A673 (cell line): Measurements from ENCODE around the gene SUPT5H. TPM values are rescaled to one million over a fixed set of nuclear protein-coding genes. Genes with fewer than 3 reads are reported as not detected.

Experiments
- BruUV-seq: library from RNA; stranded (reverse); fragments of 400-500 nt; replicated peaks from 2 replicates; lab custom pipeline; 2021; lab: Mats Ljungman, UMichigan
- CTCF ChIA-PET: fragments of 300-600 bp; sonication (Branson Sonifier 250); formaldehyde crosslinking; loops from one replicate; lab custom pipeline; 2022; ENCODE audit warnings: antibody characterized with exemption; lab: Charles Lee
- POLR2A ChIA-PET: fragments of 300-600 bp; sonication (Branson Sonifier 250); formaldehyde crosslinking; loops from one replicate; lab custom pipeline; 2022; ENCODE audit warnings: antibody characterized with exemption; ENCODE audit not compliant: low non-redundant PET; lab: Charles Lee
- DNase-seq: peaks from one replicate; pipeline ENCODE4 v3.0.0-alpha.2; 2015; ENCODE audit warnings: low spot score
- H3K27ac ChIP-seq: fragments of 200-600 bp; sonication (generic); 2 replicates; pipeline ENCODE4 v1.5.1; 2016; ENCODE audit warnings: mixed run types, low read depth, mild to moderate bottlenecking, mixed read lengths, antibody characterized with exemption, low read length; ENCODE audit not compliant: poor library complexity, severe bottlenecking
- H3K27me3 ChIP-seq: fragments of 200-600 bp; sonication (generic); replicated peaks from 2 replicates; pipeline ENCODE4 v1.6.1; 2017; ENCODE audit warnings: mixed run types, low read depth, mild to moderate bottlenecking, mixed read lengths, antibody characterized with exemption, low read length; ENCODE audit not compliant: insufficient read depth, poor library complexity
- H3K36me3 ChIP-seq: fragments of 200-600 bp; sonication (generic); 2 replicates; pipeline ENCODE4 v1.6.1; 2016; ENCODE audit warnings: mixed run types, mild to moderate bottlenecking, mixed read lengths, antibody characterized with exemption, low read length; ENCODE audit not compliant: insufficient read depth, poor library complexity, severe bottlenecking
- H3K4me1 ChIP-seq: fragments of 200-600 bp; sonication (generic); 2 replicates; pipeline ENCODE4 v1.6.1; 2017; ENCODE audit warnings: mixed run types, mild to moderate bottlenecking, mixed read lengths, antibody characterized with exemption, low read length; ENCODE audit not compliant: insufficient read depth, poor library complexity, severe bottlenecking
- H3K4me3 ChIP-seq: fragments of 200-600 bp; sonication (generic); 2 replicates; pipeline ENCODE4 v1.5.1; 2016; ENCODE audit warnings: low read depth, mixed run types, mild to moderate bottlenecking, mixed read lengths, low read length; ENCODE audit not compliant: poor library complexity, severe bottlenecking
- H3K9me3 ChIP-seq: fragments of 200-600 bp; sonication (generic); 2 replicates; pipeline ENCODE4 v1.6.1; 2016; ENCODE audit warnings: mixed run types, low read depth, mild to moderate bottlenecking, mixed read lengths, antibody characterized with exemption, low read length; ENCODE audit not compliant: poor library complexity, severe bottlenecking
- EZH2 ChIP-seq: fragments of 200-600 bp; sonication (generic); IDR thresholded peaks from 2 replicates; pipeline ENCODE4 v1.6.1; 2017; ENCODE audit warnings: borderline replicate concordance, low read depth, mild to moderate bottlenecking, mixed read lengths, antibody characterized with exemption, low read length; ENCODE audit not compliant: poor library complexity, severe bottlenecking
- intact Hi-C: fragments of 100-400 bp; cut with micrococcal nuclease; formaldehyde crosslinking; loops from one replicate; pipeline ENCODE4 v1.10.0; 2022; ENCODE audit not compliant: unreplicated experiment
- total RNA-seq: library from RNA; stranded (reverse); gene quantifications from 2 replicates; pipeline ENCODE4 v1.2.3, GENCODE V29; 2021
- TF ChIP-seq, protein P1 (sequence below): fragments of 300-800, 200-600 bp; sonication (generic); conservative IDR thresholded peaks from 2 replicates; pipeline ENCODE4 v1.5.1; 2017; ENCODE audit warnings: low read depth, mild to moderate bottlenecking, antibody characterized with exemption, low read length, moderate library complexity, mixed read lengths

Gene SUPT5H
- total RNA-seq, 1 experiment from 2014 or later, result 169 TPM

DNA sequence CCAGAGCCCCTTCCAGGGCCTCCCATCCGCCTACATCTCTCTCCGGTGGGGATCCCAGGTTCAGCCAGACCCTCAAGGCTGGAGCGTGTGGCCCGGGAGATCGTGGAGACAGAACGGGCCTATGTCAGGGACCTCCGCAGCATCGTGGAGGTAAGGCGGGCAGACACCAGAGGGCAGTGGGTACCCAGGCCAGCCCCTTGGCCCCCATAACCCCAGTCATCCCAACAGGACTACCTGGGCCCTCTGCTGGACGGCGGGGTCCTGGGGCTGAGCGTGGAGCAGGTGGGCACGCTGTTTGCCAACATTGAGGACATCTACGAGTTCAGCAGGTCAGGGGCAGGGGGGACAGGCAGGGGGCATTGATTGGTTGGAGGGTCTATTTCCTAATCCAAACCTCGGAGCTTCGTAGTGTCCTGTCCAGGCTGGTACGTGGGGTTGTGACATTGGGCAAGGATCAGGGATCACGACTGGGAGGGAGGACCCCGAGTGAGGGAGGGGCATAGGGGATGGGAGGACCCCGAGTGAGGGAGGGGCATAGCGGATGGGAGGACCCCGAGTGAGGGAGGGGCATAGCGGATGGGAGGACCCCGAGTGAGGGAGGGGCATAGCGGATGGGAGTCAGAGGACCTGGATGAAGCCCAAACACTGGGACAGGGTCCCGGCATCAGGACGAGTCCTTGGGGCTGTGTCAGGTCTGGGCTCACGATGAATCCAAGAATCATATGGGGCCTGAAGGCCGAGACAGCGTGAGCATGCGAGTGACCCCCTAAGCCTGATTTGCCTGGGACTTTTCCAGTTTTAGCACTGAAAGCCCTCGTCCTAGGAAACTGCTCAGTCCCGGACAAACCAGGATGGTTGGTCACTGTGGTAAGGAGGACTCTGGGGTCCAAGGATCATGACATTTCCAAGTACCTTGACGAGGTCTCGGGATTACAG, 30.0 kb upstream of the SUPT5H start:
- TF ChIP-seq, protein P1, sequence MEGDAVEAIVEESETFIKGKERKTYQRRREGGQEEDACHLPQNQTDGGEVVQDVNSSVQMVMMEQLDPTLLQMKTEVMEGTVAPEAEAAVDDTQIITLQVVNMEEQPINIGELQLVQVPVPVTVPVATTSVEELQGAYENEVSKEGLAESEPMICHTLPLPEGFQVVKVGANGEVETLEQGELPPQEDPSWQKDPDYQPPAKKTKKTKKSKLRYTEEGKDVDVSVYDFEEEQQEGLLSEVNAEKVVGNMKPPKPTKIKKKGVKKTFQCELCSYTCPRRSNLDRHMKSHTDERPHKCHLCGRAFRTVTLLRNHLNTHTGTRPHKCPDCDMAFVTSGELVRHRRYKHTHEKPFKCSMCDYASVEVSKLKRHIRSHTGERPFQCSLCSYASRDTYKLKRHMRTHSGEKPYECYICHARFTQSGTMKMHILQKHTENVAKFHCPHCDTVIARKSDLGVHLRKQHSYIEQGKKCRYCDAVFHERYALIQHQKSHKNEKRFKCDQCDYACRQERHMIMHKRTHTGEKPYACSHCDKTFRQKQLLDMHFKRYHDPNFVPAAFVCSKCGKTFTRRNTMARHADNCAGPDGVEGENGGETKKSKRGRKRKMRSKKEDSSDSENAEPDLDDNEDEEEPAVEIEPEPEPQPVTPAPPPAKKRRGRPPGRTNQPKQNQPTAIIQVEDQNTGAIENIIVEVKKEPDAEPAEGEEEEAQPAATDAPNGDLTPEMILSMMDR, result no peak
- TF ChIP-seq EZH2, result no peak
- Histone ChIP-seq H3K4me1 (peaks cover 28% of the 10 kb centered on the region), H3K4me3 (peak overlapping the region; percentile 100), H3K27me3 (no peaks in the 10 kb centered on the region), H3K36me3 (peaks cover 37% of the 10 kb centered on the region), H3K27ac (peak overlapping the region; percentile 54), H3K9me3 (no peaks in the 10 kb centered on the region)
- ChIA-PET POLR2A (no interaction called here), CTCF (interaction anchor here (1.5 kb wide), 1 partner anchor 20 kb away, joined by 3 read pairs; the partner anchor contains the start of gene RPS16)
- no TSS peak for BruUV-seq
- intact Hi-C loops, result no loop called here
- DNase-seq, result no peak

DNA sequence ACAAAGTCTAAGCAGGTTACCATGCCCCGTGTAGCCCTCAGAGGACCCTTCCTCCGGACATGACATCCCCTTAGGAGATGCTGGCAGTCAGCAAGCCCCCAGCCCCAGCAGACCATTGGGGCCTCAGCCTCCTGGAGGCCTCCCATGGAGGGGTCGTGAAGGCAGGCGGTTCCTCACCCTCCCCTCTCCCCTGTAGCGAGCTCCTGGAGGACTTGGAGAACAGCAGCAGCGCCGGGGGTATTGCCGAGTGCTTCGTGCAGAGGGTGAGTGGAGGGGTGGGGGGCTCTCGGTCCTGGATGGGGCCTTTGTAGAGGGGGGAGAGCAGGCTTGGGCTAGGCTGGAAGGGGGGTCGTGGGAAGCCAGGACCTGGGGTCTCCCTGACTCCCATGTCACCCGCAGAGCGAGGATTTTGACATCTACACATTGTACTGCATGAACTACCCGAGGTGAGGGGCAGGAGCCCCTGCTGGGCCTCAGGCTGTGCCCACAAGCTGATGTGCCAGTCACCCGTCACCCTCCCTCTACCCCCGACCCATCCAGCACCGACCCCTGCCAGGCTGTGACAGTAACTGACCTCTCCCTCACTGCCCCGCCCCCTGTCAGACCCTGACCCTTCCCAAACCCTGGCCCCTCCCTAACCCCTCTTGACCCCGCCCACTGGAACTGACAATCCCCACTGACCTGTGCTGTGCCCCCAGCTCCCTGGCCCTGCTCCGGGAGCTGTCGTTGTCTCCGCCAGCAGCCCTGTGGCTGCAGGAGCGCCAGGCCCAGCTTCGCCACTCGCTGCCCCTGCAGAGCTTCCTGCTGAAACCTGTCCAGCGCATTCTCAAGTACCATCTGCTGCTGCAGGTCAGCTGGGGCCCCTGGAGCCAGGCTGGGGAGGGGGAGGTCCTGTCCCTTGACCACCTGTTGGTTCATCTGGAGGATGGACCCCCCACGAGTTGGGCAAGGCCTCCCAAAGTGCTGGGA, 28.9 kb upstream of the SUPT5H start:
- TF ChIP-seq, protein P1, result no peak
- no peak for TF ChIP-seq EZH2
- DNase-seq, result no peak
- H3K9me3 ChIP-seq, result no peaks in the 10 kb centered on the region
- H3K36me3 ChIP-seq, result peaks cover 40% of the 10 kb centered on the region
- no TSS peak for BruUV-seq
- no peak overlapping the region for H3K4me3 ChIP-seq
- H3K27ac ChIP-seq, result no peak overlapping the region
- intact Hi-C loops, result no loop called here
- POLR2A ChIA-PET, result no interaction called here
- H3K27me3 ChIP-seq, result no peaks in the 10 kb centered on the region
- CTCF ChIA-PET, result no interaction called here
- peaks cover 17% of the 10 kb centered on the region for H3K4me1 ChIP-seq

DNA sequence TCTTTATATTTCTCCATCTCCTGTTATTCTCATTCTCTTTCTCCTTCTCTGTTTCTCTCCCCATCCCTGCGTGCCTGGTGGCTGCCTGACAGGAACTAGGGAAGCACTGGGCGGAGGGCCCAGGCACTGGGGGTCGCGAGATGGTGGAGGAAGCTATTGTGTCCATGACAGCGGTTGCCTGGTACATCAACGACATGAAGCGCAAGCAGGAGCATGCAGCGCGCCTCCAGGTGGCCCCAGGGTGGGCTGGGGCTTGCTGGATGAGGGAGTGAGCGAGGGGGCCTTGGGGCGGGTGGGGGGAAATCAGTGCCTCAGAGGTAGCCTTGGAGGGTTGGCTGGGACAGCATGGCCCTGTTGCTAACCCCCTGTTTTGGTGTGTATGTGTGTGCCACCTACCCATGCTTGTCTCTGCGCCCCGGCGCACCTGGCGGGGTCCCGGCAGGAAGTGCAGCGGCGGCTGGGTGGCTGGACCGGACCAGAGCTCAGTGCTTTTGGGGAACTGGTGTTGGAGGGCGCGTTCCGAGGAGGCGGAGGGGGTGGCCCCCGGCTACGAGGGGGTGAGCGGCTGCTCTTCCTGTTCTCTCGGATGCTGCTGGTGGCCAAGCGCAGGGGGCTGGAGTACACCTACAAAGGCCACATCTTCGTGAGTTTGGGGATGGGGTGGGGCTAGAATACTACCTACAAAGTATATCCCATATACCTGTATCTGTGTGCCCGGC, 27.8 kb upstream of the SUPT5H start:
- peaks cover 15% of the 10 kb centered on the region for H3K4me1 ChIP-seq
- no peak for DNase-seq
- H3K9me3 ChIP-seq, result no peaks in the 10 kb centered on the region
- H3K27me3 ChIP-seq, result no peaks in the 10 kb centered on the region
- H3K36me3 ChIP-seq, result peaks cover 47% of the 10 kb centered on the region
- no TSS peak for BruUV-seq
- intact Hi-C loops, result no loop called here
- ChIA-PET POLR2A (no interaction called here), CTCF (no interaction called here)
- H3K4me3 ChIP-seq, result no peak overlapping the region
- H3K27ac ChIP-seq, result no peak overlapping the region
- TF ChIP-seq, protein P1, result no peak
- no peak for TF ChIP-seq EZH2
